Vagina (tissue), 2 donors: ENCODE results near the gene SRR. TPM values are rescaled to one million over a fixed set of nuclear protein-coding genes. Genes with fewer than 3 reads are reported as not detected.

Source experiments
- DNase-seq, 2 donors: peaks; one replicate each; pipeline ENCODE4 v3.0.0-alpha.2; 2017; ENCODE audit errors: extremely low spot score in 2 of 2
- H3K27ac ChIP-seq: fragments of 200-600 bp; sonication (generic); one replicate; pipeline ENCODE4 v1.5.1; 2019
- H3K27me3 ChIP-seq: fragments of 200-600 bp; sonication (generic); one replicate; pipeline ENCODE4 v1.5.1; 2019
- H3K36me3 ChIP-seq, 2 donors: fragments of 200-600 bp; sonication (generic); one replicate each; pipeline ENCODE4 v1.5.1; 2017 to 2019
- H3K4me1 ChIP-seq: fragments of 200-600 bp; sonication (generic); one replicate; pipeline ENCODE4 v1.5.1; 2019
- H3K4me3 ChIP-seq, 2 donors: fragments of 200-600 bp; sonication (generic); 1 replicate in 1 of 2; 2 replicates in 1 of 2; pipeline ENCODE4 v1.5.1; 2016 to 2019
- H3K9me3 ChIP-seq: fragments of 200-600 bp; sonication (generic); one replicate; pipeline ENCODE4 v1.5.1; 2019
- POLR2A ChIP-seq, 2 donors: fragments of 450-650 bp; IDR thresholded peaks; one replicate each; pipeline ENCODE4 v1.6.1; 2017; ENCODE audit warnings: antibody characterized with exemption in 2 of 2, mild to moderate bottlenecking in 2 of 2, moderate library complexity in 2 of 2
- POLR2AphosphoS5 ChIP-seq, 2 donors: sonication (generic); formaldehyde crosslinking; IDR thresholded peaks; one replicate each; pipeline ENCODE4 v1.9.0; 2017; ENCODE audit warnings: antibody characterized with exemption in 2 of 2, mild to moderate bottlenecking in 2 of 2, low read depth in 1 of 2; ENCODE audit not compliant: insufficient read depth in 1 of 2
- intact Hi-C: fragments of 100-400 bp; cut with DNase I; formaldehyde crosslinking; loops from one replicate; pipeline ENCODE4 v1.15.1; 2023
- small RNA-seq: library from RNA; depleted of rRNA; stranded (forward); fragments of <200 nt; gene quantifications from one replicate; pipeline ENCODE3, GENCODE V24; 2016
- total RNA-seq: library from RNA; depleted of rRNA; stranded (reverse); fragments of >200 nt; gene quantifications from one replicate; pipeline ENCODE4 v1.2.3, GENCODE V29; 2016
- TF ChIP-seq, protein P1 (sequence below), 3 experiments: fragments of 450-650 bp in 2 of 3; fragments of 200-600 bp in 1 of 3; sonication (generic) in 1 of 3; IDR thresholded peaks; one replicate each; pipeline ENCODE4 v1.5.1; 2017 to 2019; ENCODE audit warnings: antibody characterized with exemption in 3 of 3, mild to moderate bottlenecking in 2 of 3, moderate library complexity in 2 of 3

Gene SRR
- total RNA-seq, 1 donor from 2014 or later: 13.5 TPM

GRCh38 chr17:2371183-2372130 is 67.7 kb downstream of the SRR start:
- intact Hi-C loops: no loop called here
- Histone ChIP-seq H3K4me3 (no peak overlapping the region), H3K27me3 (no peaks in the 10 kb centered on the region), H3K27ac (no peak overlapping the region), H3K9me3 (no peaks in the 10 kb centered on the region), H3K4me1 (no peaks in the 10 kb centered on the region), H3K36me3 (peaks cover 0 to 23% of the 10 kb centered on the region in 2 donors)
- TF ChIP-seq POLR2AphosphoS5 (IDR thresholded peaks at IDR 0.05; ENCODE audit: insufficient read depth in 1 of 2, low read depth in 1 of 2): no peak
- TF ChIP-seq POLR2A (IDR thresholded peaks at IDR 0.05): no peak
- TF ChIP-seq, protein P1, sequence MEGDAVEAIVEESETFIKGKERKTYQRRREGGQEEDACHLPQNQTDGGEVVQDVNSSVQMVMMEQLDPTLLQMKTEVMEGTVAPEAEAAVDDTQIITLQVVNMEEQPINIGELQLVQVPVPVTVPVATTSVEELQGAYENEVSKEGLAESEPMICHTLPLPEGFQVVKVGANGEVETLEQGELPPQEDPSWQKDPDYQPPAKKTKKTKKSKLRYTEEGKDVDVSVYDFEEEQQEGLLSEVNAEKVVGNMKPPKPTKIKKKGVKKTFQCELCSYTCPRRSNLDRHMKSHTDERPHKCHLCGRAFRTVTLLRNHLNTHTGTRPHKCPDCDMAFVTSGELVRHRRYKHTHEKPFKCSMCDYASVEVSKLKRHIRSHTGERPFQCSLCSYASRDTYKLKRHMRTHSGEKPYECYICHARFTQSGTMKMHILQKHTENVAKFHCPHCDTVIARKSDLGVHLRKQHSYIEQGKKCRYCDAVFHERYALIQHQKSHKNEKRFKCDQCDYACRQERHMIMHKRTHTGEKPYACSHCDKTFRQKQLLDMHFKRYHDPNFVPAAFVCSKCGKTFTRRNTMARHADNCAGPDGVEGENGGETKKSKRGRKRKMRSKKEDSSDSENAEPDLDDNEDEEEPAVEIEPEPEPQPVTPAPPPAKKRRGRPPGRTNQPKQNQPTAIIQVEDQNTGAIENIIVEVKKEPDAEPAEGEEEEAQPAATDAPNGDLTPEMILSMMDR (IDR thresholded peaks at IDR 0.05): no peak
- DNase-seq: no peak

GRCh38 chr17:2372180-2372579 is 68.4 kb downstream of the SRR start:
- no peak for TF ChIP-seq POLR2AphosphoS5 (IDR thresholded peaks at IDR 0.05; ENCODE audit: insufficient read depth in 1 of 2, low read depth in 1 of 2)
- TF ChIP-seq, protein P1 (IDR thresholded peaks at IDR 0.05): no peak
- TF ChIP-seq POLR2A (IDR thresholded peaks at IDR 0.05): no peak
- Histone ChIP-seq H3K4me3 (no peak overlapping the region), H3K27ac (no peak overlapping the region), H3K36me3 (peaks cover 0 to 24% of the 10 kb centered on the region in 2 donors), H3K4me1 (no peaks in the 10 kb centered on the region), H3K27me3 (no peaks in the 10 kb centered on the region), H3K9me3 (no peaks in the 10 kb centered on the region)
- intact Hi-C loops: no loop called here
- no peak for DNase-seq

GRCh38 chr17:2372681-2373080 is 68.9 kb downstream of the SRR start:
- TF ChIP-seq, protein P1 (IDR thresholded peaks at IDR 0.05): no peak
- TF ChIP-seq POLR2AphosphoS5 (IDR thresholded peaks at IDR 0.05; ENCODE audit: insufficient read depth in 1 of 2, low read depth in 1 of 2) (no peak), POLR2A (IDR thresholded peaks at IDR 0.05) (no peak)
- no peak for DNase-seq
- Histone ChIP-seq H3K27me3 (no peaks in the 10 kb centered on the region), H3K27ac (no peak overlapping the region), H3K36me3 (peaks cover 0 to 26% of the 10 kb centered on the region in 2 donors), H3K4me1 (no peaks in the 10 kb centered on the region), H3K4me3 (no peak overlapping the region), H3K9me3 (no peaks in the 10 kb centered on the region)
- intact Hi-C loops: no loop called here

- intact Hi-C loops: no loop called here
- DNase-seq: no peak
- Histone ChIP-seq H3K27me3 (no peaks in the 10 kb centered on the region), H3K4me1 (no peaks in the 10 kb centered on the region), H3K4me3 (no peak overlapping the region), H3K36me3 (peaks cover 0 to 29% of the 10 kb centered on the region in 2 donors), H3K27ac (no peak overlapping the region), H3K9me3 (no peaks in the 10 kb centered on the region)
- TF ChIP-seq, protein P1 (IDR thresholded peaks at IDR 0.05): no peak
- TF ChIP-seq POLR2A (IDR thresholded peaks at IDR 0.05) (no peak), POLR2AphosphoS5 (IDR thresholded peaks at IDR 0.05; ENCODE audit: insufficient read depth in 1 of 2, low read depth in 1 of 2) (no peak)
Measured at GRCh38 chr17:2373179-2373578, 69.4 kb downstream of the SRR start.

Small RNAs within 50 kb of the gene (small RNA-seq; reads per million reads assigned to genes)
- not detected for gene AC006435.3
- 1,186 reads per million, percentile 99 among the genes with 10 or more reads in this experiment for gene SNORD91A
- 220 reads per million, percentile 98 among the genes with 10 or more reads in this experiment for gene SNORD91B

Other genes with a start within 250 kb of the SRR start
- 33.1 TPM for gene HIC1, start 248.8 kb upstream of the SRR start, total RNA-seq
- gene SMG6, start 165 bp upstream of the SRR start, total RNA-seq: 46.2 TPM
- 17.7 TPM for gene TSR1, start 32.5 kb downstream of the SRR start, total RNA-seq
- 60.2 TPM for gene SGSM2, start 33.6 kb downstream of the SRR start, total RNA-seq
- 28.5 TPM for gene MNT, start 97.1 kb downstream of the SRR start, total RNA-seq
- gene METTL16, start 207.9 kb downstream of the SRR start, total RNA-seq: 30.4 TPM